HT-29 (cell line): Measurements from ENCODE around the gene SOX6. TPM values are rescaled to one million over a fixed set of nuclear protein-coding genes. Genes with fewer than 3 reads are reported as not detected.

Experiments
- DNase-seq: peaks from one replicate; pipeline ENCODE4 v3.0.0-alpha.2; 2015; ENCODE audit warnings: low spot score
- total RNA-seq: library from RNA; depleted of rRNA; stranded (reverse); fragments of >200 nt; shearing (Covaris generic); gene quantifications from 2 replicates; pipeline ENCODE4 v1.2.3, GENCODE V29; 2014

Gene SOX6
- total RNA-seq, 1 experiment from 2014 or later: 0.03 TPM

DNA sequence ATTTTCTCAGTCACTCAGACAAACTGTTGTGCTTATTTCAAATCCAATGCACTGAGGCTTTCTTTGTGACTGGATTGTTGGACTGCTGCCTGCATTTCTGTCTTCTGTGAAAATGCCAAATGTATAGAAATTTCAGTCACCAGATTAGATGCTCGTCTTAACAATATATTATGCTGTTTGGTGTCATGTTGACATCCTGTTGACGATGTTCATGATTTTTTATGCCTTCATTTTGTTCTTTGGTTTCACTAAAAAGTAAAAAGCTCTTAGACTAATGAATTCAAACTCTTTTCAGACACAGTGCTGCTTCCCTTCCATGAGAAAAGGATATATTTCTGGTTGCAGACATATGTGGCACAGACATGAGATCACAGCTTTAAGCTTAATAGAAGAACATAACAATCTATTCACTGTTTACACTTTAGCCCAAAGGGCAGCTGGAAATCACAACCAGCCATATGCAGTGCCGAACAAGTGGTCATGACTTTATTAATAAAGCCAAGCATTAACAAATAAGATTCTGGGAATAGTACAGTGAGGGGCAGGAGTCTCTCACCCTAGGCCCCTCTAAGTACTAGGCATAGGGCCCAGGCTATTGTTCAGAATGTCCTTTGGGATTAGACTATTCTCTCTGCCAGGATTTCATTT lies 9.4 kb upstream of the SOX6 start:
- DNase-seq: no peak

DNA sequence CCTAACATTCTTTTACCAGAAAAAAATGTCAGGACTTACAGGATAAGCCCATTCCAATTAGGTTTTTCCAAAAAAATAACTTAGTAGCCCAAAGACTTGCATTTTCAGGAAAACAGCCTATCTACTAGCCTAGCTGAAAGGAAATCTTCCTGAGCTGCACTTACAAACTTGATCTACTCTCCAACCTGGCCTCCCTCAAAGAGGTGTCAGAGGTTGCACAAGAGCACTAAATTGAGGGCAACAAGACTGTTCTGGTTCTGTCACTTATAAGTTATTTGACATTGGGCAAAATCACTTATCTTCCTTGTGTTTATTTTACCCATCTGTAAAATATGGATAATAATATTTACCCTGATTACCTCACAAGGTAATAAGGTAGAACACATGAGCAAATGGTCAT lies 7.9 kb upstream of the SOX6 start:
- DNase-seq: no peak

DNA sequence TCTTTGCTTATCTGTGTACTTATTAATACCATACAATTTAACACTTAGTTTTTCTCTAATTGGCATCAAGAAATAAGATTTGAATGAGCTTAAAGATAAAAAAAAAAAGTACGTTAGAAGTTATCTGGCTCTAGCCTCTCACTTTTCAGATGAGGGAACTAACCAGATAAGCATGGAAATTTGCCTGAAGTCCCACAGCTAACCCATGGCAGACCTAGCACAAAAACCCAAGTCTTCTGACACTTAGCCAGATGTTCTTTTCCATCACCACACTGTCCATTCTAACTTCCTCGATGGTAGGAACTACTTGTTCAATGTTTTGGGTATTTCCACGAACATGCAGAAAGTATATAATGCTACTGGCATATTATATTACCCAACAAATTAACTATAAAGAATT lies 7.4 kb upstream of the SOX6 start:
- DNase-seq: no peak

DNA sequence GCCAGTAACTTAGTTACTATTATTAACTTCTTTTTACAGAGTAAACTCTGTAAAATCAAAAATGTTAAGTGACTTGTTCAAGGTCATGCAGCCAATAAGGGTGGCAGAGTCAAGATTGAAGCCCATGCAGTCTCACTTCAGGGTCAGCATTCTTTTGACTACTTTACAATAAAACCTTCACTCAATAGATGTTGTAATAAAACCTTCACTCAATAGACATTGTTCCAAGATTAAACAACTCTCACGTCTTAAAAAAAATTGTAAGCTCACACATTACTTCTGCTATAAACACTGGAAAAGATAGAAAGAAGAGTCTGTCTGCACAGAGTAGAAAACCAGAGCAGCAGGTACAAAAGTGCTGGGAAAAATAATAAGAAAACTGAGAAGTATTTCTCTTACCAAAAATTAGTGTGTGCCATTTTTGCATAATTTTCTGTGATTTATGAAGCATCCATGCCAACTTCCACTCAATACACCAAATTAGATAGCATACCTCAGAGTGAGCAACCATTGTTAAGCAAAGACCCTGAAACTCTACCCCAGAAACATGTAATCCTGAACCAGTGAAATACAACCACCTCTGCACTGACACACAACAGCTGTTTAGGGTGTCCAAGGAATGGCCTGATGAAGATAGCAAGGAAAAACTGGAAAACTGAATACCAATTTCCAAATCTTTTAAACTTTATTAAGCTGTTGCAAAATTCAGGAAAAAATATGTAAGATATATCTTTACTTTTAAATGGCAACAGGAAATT lies 4.9 kb upstream of the SOX6 start:
- DNase-seq: no peak

DNA sequence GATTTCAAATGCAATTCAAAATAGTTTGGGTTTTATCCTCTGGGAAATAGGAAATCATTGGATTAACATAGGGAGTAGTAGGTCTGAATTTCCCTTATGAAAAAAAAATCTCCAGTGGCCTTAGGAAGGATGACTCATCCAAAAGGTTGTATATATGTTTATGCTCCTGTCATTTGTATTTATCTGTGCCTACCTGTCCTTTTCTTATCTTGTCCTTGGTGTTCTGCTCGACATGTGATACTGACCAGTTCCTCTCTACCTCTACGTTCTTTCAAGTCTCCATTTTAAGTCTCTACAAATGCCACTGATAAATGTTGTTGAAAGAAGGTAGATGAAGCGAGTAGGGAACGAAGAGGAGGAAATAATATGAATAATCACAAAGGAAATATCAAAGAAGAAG lies 3.0 kb upstream of the SOX6 start:
- no peak for DNase-seq

DNA sequence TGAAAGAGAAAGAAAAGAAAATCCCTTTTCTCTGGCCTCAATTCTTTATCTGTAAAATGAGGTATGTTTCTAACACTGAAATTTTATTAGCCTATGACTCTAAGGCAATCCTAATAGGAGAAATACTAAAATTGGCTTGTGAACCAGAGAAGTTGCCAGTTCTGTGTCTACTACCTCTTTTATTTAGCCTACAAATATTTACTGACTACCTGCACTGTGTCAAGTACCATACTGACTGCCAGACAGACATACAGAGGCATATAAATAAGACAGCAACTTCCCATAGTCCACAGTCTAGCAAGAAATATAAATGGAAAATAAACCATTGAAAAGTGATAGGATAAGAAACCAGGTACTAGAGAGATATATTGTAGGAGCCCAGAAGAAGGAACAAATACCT lies 2.4 kb upstream of the SOX6 start:
- DNase-seq: no peak

DNA sequence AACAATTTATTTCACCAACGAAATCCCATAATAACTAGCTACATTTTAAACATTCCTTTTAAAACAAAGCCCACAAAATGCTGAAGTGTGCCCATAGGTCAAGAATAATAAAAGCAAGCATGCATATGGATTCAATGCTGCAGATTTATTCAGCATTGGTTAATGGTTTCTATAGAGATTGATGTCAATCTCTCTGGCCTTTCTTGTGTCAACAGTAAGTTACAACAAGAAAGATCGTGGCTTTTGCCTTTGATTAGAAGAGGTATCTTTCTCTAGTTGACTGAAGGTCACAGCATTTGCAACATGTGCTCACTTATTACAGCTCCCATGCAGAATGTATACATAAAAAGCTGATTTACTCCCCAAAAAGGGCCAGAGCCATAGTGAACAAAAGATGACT lies 1.4 kb upstream of the SOX6 start:
- DNase-seq: peak; percentile 41

DNA sequence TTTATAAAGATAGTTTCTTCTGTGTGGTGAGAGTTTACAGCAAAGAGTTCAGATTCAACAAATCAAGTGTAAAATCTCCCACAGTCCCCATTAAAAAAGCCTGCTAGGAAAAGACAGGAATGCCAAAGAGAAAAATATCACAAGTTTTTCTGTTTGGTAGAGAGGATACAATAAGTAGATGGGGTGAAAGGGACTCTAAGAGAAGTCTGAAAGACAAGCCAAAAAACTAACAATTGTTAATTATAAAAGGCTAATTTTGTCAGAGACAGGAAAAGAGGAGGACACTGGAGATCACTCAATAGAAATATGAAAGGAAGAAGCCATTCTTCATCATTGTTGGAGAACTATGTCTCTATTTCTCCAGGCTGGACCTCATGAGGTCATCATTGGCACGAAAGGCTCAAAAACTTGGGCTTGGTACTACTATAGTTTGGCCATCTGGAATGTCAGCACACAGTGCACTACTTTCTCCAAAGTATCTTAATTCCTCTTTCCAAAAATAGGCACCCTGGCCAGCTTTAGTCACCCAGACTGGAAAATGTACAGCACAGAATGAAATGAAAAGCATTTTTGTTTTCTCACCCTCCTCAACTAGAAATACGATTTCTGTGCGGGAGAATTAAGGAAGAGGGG lies 531 bp upstream of the SOX6 start:
- no peak for DNase-seq

DNA sequence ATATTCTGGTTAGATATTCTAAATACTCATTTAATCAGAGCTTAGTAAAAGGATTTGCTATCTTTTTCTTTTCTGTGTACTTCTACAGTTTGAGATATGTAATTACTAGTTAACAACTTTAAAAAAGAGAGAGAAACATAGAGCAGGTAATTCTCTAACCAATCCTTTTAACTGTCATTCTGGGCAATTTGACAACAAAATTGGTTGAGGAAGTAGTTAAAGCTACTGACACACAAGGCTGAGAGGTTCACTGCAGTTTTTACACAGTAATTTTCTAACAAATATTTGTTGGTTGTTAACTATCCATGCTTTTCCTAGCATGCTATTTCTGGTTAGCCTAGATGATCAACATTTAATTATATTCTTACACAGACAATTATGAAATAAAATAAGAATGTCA lies 3.6 kb downstream of the SOX6 start:
- DNase-seq: no peak

DNA sequence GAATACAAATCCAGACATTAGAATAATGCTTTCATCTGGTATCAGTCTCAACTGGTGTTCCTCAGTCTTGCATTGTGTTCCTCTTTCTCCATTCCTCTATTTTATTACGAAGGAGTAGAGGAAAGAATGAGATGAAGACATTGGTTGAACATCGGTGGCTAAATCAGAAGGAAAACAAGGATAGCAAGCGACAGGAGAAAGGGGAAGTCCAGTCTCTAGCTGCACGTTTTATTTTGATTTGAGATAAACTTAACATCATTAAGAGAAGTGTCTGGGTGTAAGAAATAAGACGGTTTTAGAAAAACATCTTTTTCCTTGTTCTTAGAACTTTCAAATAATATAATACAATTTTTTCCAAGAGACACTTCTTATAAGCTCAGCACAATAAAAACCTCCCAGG lies 6.2 kb downstream of the SOX6 start:
- no peak for DNase-seq

DNA sequence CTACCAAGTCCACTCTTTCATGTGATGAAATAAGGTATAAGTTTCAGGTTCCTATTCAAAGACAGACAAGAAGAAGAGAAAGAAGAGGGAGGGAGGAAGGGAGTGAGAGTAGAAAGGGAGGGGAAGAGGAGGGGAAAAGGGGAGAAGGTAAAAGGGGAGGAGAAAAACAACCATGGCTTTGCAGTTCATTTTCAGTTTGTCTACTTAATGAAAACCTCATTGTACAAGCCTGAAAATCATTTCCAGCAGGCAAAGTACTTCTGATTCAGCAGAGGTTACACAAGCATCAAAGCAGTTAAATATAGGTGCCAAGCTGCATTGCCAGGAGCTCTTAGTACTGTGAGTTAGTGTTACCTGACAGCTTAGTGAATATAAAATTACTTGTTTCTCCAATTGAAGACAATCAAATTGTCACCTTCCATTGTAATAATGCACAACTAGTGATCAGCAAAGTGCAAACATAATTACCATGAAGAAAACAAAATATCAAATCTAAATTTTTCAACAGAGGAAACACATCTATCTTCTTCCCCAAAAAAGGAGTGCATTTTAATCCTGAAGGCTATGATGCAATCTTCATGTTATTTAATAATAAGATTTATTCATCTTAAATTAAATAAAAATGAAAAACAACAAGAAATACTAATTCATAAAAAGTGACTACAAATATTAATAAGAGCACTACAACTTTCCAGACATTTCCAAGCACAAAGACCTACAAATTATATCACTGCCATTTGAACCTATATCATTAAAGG lies 8.2 kb downstream of the SOX6 start:
- no peak for DNase-seq

DNA sequence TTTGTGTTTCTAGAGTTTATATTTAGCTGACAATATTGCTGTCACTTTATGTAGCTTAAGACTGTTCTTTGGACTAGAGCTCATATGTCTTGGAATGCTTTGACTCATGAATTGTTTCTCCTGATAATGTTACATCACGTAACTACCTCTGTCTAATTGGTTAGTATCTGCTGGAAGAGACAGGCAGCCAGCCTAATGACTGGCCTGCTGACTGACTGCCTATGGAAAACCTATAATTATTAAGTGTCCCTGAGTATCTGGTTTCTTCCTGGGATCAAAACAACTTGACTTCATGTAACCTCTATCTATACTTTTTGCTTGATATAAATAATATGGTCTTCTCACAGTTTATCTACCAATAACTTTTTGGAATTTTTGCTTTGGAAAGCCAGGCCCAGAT lies 9.4 kb downstream of the SOX6 start:
- no peak for DNase-seq

DNA sequence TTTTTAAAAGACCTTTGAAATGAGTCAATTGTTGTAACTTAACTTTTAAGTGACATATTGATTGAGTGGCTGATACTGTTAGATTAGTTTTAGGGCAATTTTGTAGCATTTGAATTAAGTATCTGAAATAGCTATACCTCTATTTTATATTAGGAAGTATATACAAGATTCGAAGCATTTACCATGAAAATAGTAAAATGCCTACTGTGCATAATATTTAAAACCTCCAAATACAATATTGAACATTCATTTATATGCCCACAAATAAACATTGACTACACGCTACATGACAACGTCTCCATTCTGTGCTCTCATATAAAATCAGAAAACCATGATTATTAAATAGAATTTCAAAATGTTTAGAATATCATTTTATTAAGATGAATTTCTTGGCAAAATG lies 14.5 kb downstream of the SOX6 start:
- no peak for DNase-seq

DNA sequence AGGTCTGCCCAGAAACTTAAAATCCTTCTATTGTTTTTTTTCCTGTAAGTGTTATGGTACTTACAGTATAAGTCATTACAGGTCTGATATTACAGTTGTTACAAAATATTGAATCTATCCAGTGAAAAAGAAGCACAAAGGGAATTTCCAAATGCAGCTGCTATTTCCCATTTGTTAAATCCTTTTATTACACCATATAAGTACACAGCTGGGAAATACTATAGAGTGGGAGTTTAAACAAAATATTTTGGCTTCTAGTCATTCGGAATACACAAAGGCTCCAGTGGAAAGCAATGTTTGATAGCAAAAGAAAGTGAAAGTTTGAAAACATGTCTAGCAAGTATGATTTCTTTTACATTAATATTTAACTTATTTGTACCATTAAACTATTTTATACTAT lies 18.0 kb downstream of the SOX6 start:
- DNase-seq: no peak

DNA sequence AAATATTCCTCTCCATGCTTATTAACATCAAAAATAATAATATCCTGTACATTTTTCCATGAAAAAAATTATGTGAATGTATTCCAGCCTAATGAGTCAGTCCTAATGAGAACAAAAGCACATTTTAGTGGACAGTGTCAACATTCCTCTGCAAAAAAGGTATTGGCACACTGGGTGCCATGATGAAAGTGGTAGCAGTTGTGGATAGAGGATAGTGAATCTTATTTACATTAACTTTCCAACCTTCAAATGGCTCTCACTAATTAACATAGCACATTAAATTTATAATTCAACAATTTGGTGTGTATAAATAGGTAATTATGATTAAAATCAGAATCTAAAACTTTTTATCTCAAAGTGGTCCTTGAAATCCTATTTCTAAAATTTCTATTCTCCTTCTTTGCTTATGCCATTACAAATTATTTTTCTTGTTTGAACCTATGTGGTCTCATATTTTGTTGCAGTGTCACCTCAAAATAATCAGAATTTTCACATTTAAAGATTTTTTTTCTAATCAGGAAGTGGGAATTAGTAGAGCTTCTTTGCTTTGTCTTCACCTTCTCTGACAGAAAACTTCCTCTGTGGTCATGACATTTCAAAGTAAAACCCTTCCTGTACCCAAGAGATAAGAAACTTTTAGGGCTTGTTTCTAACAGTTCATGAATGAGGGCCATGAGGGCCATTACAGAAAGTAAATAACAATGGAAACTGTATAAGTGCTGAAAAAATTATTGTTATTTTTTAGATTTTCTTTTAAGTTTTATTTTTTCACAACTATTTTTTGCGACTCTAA lies 18.7 kb downstream of the SOX6 start:
- DNase-seq: no peak

DNA sequence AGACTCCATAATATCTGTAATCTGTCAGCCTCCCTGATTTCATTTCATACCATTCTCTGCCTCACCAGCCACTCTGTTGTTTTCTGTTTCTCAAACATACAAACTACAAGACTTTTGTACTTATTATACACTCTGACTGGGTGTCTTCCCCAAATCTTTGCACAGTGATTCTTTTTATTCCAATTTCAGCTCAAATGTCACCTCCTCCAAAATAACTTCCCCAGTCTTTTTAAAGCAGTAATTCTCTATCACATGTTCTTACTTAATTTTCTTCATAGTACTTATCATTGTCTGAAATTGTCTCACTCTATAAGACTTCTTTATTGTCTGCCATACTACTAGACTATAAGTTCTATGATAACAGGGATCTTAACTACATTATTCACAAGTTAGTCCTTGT lies 19.6 kb downstream of the SOX6 start:
- no peak for DNase-seq

DNA sequence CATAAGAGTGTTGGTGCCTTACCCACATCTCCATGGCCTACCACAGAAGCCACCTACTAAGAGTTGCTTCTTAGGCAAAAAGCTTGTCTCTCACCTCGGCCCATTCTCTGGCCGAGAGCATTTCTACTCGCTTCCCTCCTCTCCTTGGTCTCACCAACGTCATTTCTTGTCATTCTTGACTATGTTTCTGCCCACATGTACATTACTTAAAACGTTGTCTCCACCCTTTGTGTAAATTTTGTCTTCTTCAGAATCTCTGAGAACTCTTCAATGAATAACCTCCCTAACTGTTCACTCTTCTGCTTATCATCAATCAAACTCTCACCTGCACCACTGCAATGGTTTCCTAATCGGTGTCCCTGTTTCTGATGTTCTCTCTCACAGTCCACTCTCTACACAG lies 20.1 kb downstream of the SOX6 start:
- peak; percentile 16 for DNase-seq

DNA sequence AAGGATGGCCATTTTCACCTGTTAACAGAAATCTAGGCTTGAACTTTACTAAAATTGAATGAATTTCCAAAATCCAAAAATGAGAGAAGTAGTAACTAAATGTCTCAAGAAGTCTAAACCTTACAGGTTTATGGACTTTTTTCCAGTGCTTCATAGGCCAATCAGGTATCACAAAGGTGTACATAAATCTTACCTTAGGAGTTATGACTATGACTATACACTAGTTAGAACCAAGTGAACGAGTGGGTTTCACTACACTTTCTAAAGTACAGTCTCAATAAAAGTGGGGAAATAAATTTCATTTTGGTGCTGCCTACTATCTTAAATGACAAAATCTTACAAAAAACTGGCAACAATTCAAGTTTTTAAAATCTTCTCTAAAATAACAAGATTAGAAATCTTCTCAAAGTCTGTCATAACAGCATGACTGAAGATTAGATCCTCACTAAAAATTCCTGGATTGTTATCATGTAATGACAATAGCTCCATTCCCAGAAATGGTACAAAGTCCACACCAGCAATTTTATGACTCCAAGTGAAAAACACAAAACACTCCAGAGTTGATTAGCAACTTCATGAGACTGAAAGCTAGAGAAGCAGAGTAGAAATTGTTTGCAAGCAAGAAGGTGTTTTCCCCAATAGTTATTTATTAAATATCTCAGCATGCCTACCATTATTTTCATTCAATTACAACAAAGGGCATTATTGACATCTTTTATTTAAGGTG lies 20.9 kb downstream of the SOX6 start:
- DNase-seq: peak; percentile 80

DNA sequence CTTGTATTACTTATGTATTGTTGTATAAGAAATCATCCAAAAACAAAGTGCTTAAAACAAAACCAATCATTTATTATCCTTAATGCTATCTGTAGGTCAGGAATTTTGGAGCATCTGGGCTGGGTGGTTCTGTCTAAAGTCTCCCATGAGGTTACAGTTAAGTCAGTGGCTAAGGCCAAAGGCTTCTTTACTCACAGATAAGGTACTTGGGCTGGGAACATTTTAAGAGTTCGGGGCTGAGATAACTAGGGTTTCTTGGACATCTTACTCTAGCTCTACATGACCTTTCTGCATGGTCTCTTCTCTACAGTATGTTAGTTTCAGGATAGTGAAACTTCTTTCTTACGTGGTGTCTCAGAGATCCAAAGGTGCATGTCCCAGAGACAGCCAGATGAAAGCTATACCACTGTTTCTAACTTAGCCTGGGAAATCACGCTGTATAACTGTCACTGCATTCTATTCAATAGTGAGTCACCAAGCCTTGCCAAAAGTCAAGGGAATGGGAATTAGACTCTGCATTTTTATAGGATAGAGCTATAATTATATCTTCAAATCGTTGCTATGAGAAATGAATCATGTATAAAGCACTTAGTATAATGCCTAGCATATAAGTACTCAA lies 29.6 kb downstream of the SOX6 start:
- DNase-seq: no peak

DNA sequence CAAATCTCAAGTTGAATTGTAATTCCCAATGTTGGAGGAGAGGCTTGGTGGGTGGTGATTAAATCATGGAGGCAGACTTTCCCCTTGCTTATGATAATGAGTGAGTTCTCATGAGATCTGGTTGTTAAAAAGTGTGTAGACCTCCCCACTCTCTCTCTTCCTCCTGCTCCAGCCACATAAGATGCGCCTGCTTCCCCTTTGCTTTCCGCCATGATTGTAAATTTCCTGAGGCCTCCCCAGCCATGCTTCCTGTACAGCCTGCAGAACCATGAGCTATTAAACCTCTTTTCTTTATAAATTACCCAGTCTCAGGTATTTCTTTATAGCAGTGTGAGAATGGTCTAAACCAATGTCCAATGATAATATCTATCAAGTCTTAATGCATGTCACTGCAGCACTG lies 34.2 kb downstream of the SOX6 start:
- no peak for DNase-seq
